ENCODE results near the gene KDM4C.

GRCh38 chr9:6927838-6928237 lies 170.1 kb downstream of the KDM4C start:
- no peak for TF ChIP-seq CTCF (IDR thresholded peaks at IDR 0.05; ENCODE audit: borderline replicate concordance, extremely low read depth, low read length, poor library complexity, severe bottlenecking)
- TF ChIP-seq EZH2 (IDR thresholded peaks at IDR 0.05; ENCODE audit: borderline replicate concordance, low read depth, low read length, severe bottlenecking) = no peak

All from DND-41 (cell line).